Cardiac fibroblast (primary cell): ENCODE results near the gene DNAJB5.
A peak's percentile ranks its signal among the peaks of the same experiment; 100 is the strongest.

ENCODE experiments used
- DNase-seq, 2 donors: peaks; one replicate each; pipeline versions ENCODE4 v3.0.0 to v3.0.0-alpha.2; 2010; ENCODE audit warnings: low read depth in 2 of 2
- H3K4me3 ChIP-seq, 2 donors: replicated peaks in 1 of 2; 1 replicate in 1 of 2; 2 replicates in 1 of 2; pipeline ENCODE4 v1.5.1; 2011; ENCODE audit warnings: low read depth in 2 of 2, low read length in 2 of 2, mild to moderate bottlenecking in 2 of 2, moderate library complexity in 1 of 2
- CTCF ChIP-seq: IDR thresholded peaks from one replicate; pipeline ENCODE4 v1.5.1; 2011; ENCODE audit warnings: low read depth, mild to moderate bottlenecking, low read length, inconsistent platforms

DNAJB5 gene

GRCh38 chr9:35026671-35027070, 37.1 kb downstream of the DNAJB5 start:
- peak in 1 of 2 donors; percentile 50 for DNase-seq
- no peak for TF ChIP-seq CTCF
- no peak overlapping the region for H3K4me3 ChIP-seq

DNA sequence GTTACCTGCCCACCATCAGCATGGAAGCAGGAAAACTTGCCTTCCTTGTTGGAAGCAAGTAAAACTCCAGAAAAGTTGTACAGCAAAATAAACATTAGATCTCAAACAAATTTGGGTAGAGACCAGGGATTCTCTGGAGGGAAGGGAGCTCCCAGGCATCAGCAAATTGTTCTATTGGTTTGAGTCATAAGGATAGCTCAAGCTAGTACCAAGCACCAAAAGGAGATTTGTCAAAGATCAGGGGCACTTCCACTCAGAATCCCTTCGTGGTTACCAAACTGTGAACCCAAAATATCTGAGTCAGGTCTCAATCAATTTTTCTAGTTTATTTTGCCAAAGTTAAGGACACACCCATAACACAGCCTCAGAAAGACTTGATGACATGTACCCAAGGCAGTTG, 37.8 kb downstream of the DNAJB5 start:
- DNase-seq: no peak
- H3K4me3 ChIP-seq: no peak overlapping the region
- TF ChIP-seq CTCF: no peak

- no peak overlapping the region for H3K4me3 ChIP-seq
- no peak for TF ChIP-seq CTCF
- DNase-seq: no peak
These were observed 38.3 kb downstream of the DNAJB5 start for GRCh38 chr9:35027860-35028259.

DNA sequence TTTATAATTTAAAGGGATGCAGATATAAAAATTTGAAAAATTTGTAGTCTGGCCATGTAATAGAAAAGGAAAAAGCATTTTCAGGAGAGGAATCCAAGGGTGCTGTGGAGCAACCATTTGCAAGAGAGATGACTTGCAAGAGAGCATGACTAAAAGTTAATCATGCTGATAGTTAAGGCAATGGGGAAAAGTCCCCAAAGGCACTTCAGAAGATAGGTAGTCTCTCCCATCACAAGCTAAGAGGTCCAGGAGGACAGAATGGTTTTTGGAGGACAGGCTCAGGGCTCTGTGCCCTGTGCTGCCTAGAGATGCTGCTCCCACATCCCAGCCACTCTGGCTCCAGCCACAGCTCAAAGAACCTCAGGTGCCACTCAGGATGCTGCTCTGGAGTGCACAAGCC, 38.8 kb downstream of the DNAJB5 start:
- peak in 1 of 2 donors; percentile 45 for DNase-seq
- TF ChIP-seq CTCF: no peak
- H3K4me3 ChIP-seq: no peak overlapping the region

- no peak for DNase-seq
- TF ChIP-seq CTCF: no peak
- no peak overlapping the region for H3K4me3 ChIP-seq
These were observed 39.7 kb downstream of the DNAJB5 start for GRCh38 chr9:35029241-35029640.

- no peak for TF ChIP-seq CTCF
- no peak overlapping the region for H3K4me3 ChIP-seq
- DNase-seq: peak in 1 of 2 donors; percentile 27
These were observed 40.3 kb downstream of the DNAJB5 start for GRCh38 chr9:35029852-35030251.

- no peak for TF ChIP-seq CTCF
- no peak for DNase-seq
- H3K4me3 ChIP-seq: no peak overlapping the region
These were observed 43.6 kb downstream of the DNAJB5 start for GRCh38 chr9:35033101-35033500.
